Measurements from ENCODE around the gene INVS. TPM values are rescaled to one million over a fixed set of nuclear protein-coding genes. Genes with fewer than 3 reads are reported as not detected.

The INVS gene
- total and polyA plus RNA-seq, 2 donors: 5.0 to 11.7 TPM

DNA sequence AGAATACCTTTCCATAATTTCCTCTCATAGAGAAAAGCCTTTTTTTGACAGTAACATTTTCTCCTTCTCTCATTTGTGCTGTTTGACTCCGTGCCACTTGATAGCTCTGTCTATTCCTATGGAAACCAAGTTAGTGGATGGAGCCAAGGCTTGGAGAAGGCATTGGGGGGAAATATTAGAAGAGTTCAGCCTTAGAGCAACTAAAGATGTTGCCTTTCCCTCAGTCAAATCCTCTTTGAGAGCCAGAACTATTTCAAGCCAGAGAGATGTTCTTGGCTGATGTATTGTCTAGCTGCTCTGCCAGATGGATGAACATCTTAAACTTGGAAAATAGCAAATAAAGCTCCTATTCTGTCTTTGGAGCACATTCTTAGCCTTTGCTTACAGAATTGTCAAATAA lies 112.4 kb downstream of the INVS start:
- H3K4me1 ChIP-seq (ENCODE audit: control insufficient read depth in 2 of 2, insufficient read depth in 2 of 2, low read length in 2 of 2): peaks cover 0 to 3% of the 10 kb centered on the region in 2 donors
- 98% methylated on average over 1 of the region's 1 CpG for WGBS
- no peaks in the 10 kb centered on the region for H3K36me3 ChIP-seq (ENCODE audit: control insufficient read depth in 2 of 2, insufficient read depth in 2 of 2, low read length in 1 of 2)
- no peaks in the 10 kb centered on the region for H3K27me3 ChIP-seq (ENCODE audit: control insufficient read depth in 2 of 2, insufficient read depth in 1 of 2, low read length in 1 of 2)
- H3K9me3 ChIP-seq (ENCODE audit: control insufficient read depth in 2 of 2, insufficient read depth in 1 of 2, low read length in 1 of 2): no peaks in the 10 kb centered on the region
- no peak for DNase-seq (ENCODE audit: low read depth in 6 of 9, low spot score in 9 of 9)
- H3K4me3 ChIP-seq (ENCODE audit: low read length in 2 of 2): no peak overlapping the region
- H3K27ac ChIP-seq (ENCODE audit: low read depth in 1 of 2, low read length in 1 of 2): no peak overlapping the region

DNA sequence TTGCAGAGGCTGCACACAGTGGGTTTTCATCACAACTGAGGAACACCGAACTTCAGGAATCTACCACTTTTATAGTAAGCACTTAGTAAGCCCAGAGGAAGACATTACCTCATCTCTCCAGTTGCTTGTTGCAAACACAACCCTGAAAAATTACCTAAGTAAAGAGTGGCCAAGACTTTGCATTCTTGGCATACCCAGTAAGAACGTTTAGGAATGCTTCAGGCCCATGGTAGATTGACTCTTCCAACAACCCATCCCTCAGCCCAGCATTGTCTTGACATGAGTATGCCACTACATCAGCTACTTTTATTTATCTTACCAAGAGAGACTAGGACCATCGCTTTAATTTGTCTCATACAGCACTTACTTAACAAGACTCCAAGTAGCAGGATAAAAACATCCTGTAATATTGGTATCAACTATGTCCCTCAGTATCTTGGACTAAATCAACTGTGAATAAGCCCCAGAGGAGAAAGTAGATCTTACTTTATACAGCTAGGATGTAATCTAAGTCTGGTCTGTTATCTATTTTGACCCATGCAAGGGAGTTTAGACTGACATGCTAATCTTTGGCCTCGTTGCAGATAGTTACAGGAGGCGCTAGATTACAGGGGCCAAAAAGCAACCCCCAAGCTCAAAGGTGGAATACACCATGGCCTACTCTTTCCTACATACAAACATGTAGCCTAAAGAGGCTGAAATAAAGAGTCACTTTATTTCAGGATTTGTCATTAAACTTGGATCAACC lies 114.9 kb downstream of the INVS start:
- H3K4me1 ChIP-seq (ENCODE audit: control insufficient read depth in 2 of 2, insufficient read depth in 2 of 2, low read length in 2 of 2): peaks cover 0 to 3% of the 10 kb centered on the region in 2 donors
- WGBS: 95% methylated on average over 5 of the region's 5 CpGs
- H3K27me3 ChIP-seq (ENCODE audit: control insufficient read depth in 2 of 2, insufficient read depth in 1 of 2, low read length in 1 of 2): no peaks in the 10 kb centered on the region

DNA sequence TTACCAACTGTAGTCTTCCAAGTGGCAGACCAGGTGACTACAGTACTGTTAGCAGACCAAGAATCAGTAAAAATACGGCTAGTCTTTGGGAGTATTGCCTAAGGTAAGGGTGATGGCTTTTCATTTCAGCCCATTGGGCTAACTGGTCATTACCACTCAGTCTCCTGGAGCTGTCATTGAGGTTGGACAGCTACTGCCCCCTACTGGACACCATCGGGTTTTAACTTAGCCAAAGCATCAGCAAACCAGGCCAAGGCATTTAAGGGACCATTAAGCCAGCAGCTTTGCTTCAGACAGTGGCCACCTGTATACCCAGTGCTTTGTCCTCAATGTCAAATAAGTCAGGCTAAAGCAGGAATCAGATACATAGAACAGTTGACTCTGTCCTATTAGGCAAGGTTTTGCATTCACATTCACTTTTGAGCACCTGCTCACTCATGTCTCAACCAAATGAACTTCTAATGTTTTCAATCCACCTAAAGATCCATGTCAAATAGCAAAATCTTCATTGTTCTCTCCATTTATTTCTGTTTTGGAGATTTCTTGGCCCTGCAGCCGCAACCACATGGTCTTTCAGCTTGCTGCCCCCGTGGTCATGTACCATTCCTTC lies 117.2 kb downstream of the INVS start:
- Histone ChIP-seq H3K4me1 (ENCODE audit: control insufficient read depth in 2 of 2, insufficient read depth in 2 of 2, low read length in 2 of 2) (no peaks in the 10 kb centered on the region), H3K27ac (ENCODE audit: low read depth in 1 of 2, low read length in 1 of 2) (no peak overlapping the region), H3K9me3 (ENCODE audit: control insufficient read depth in 2 of 2, insufficient read depth in 1 of 2, low read length in 1 of 2) (no peaks in the 10 kb centered on the region), H3K36me3 (ENCODE audit: control insufficient read depth in 2 of 2, insufficient read depth in 2 of 2, low read length in 1 of 2) (no peaks in the 10 kb centered on the region), H3K27me3 (ENCODE audit: control insufficient read depth in 2 of 2, insufficient read depth in 1 of 2, low read length in 1 of 2) (no peaks in the 10 kb centered on the region), H3K4me3 (ENCODE audit: low read length in 2 of 2) (no peak overlapping the region)
- 79% methylated on average over 4 of the region's 4 CpGs for WGBS
- DNase-seq (ENCODE audit: low read depth in 6 of 9, low spot score in 9 of 9): peak in 7 of 9 donors; percentile 6 to 59 (median 38)

More for the DNA sequence above, 114.9 kb downstream of the INVS start:
- Histone ChIP-seq H3K4me3 (ENCODE audit: low read length in 2 of 2) (no peak overlapping the region), H3K36me3 (ENCODE audit: control insufficient read depth in 2 of 2, insufficient read depth in 2 of 2, low read length in 1 of 2) (no peaks in the 10 kb centered on the region), H3K27ac (ENCODE audit: low read depth in 1 of 2, low read length in 1 of 2) (no peak overlapping the region), H3K9me3 (ENCODE audit: control insufficient read depth in 2 of 2, insufficient read depth in 1 of 2, low read length in 1 of 2) (no peaks in the 10 kb centered on the region)
- DNase-seq (ENCODE audit: low read depth in 6 of 9, low spot score in 9 of 9): no peak

DNA sequence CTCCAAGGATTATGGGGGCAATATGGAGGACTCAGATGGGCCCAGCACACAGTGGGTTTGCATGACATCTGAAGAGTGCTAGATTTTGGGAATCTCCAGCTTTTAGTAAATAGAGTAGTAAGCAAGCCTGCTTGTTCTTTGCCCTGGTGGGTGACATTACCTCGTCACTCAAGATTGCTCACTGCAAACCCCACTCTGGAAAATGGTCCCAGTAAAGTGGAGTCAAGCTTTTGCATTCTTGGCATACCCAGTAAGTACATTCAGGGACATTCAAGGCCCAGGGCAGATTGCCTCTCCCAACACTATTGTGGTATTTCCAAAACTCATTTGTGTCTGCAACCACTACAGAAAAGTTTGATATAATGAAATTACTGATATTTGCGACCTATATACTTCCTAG lies 118.5 kb downstream of the INVS start:
- Histone ChIP-seq H3K36me3 (ENCODE audit: control insufficient read depth in 2 of 2, insufficient read depth in 2 of 2, low read length in 1 of 2) (no peaks in the 10 kb centered on the region), H3K4me3 (ENCODE audit: low read length in 2 of 2) (no peak overlapping the region), H3K27me3 (ENCODE audit: control insufficient read depth in 2 of 2, insufficient read depth in 1 of 2, low read length in 1 of 2) (no peaks in the 10 kb centered on the region), H3K9me3 (ENCODE audit: control insufficient read depth in 2 of 2, insufficient read depth in 1 of 2, low read length in 1 of 2) (no peaks in the 10 kb centered on the region), H3K27ac (ENCODE audit: low read depth in 1 of 2, low read length in 1 of 2) (no peak overlapping the region), H3K4me1 (ENCODE audit: control insufficient read depth in 2 of 2, insufficient read depth in 2 of 2, low read length in 2 of 2) (no peaks in the 10 kb centered on the region)
- no peak for DNase-seq (ENCODE audit: low read depth in 6 of 9, low spot score in 9 of 9)
- 97% methylated on average over 2 of the region's 2 CpGs for WGBS

DNA sequence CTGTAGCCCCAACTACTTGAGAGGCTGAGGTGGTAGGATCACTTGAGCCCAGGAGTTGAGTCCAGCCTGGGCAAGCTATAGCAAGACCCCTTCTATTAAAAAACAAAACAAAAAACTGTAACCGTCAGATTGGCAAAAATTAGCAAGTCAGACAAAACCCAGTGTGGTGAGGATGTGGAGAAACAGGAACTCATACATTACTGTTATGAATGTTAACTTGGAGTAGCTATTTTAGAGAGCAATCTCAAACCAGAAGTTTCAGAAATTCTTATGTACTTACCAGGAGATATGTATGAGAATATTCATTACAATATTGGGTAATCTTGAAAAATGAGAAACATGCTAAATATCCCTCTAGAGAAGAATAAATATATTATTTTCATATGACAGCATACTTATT lies 120.3 kb downstream of the INVS start:
- no peak for DNase-seq (ENCODE audit: low read depth in 6 of 9, low spot score in 9 of 9)
- Histone ChIP-seq H3K9me3 (ENCODE audit: control insufficient read depth in 2 of 2, insufficient read depth in 1 of 2, low read length in 1 of 2) (no peaks in the 10 kb centered on the region), H3K27me3 (ENCODE audit: control insufficient read depth in 2 of 2, insufficient read depth in 1 of 2, low read length in 1 of 2) (no peaks in the 10 kb centered on the region), H3K36me3 (ENCODE audit: control insufficient read depth in 2 of 2, insufficient read depth in 2 of 2, low read length in 1 of 2) (no peaks in the 10 kb centered on the region), H3K27ac (ENCODE audit: low read depth in 1 of 2, low read length in 1 of 2) (no peak overlapping the region), H3K4me1 (ENCODE audit: control insufficient read depth in 2 of 2, insufficient read depth in 2 of 2, low read length in 2 of 2) (no peaks in the 10 kb centered on the region), H3K4me3 (ENCODE audit: low read length in 2 of 2) (no peak overlapping the region)
- WGBS: 93% methylated on average over 1 of the region's 1 CpG

DNA sequence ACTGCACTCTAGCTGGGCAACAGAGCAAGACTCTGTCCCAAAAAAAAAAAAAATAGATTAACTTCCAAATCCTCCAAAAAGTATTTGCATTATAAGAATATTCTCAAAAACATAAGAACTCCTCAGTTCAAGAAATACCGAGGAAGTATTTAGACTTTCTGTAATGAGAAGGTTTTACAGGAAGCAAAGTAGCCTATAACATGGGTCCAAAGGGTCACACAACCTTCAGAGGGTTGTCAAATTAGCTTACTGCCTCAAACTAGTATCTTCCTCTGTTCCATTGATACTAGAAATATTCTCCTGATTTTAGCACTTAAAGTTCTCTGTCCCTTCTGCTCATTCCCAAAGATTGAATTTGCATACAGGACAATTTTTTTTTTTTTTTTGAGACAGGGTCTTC lies 121.9 kb downstream of the INVS start:
- Histone ChIP-seq H3K27ac (ENCODE audit: low read depth in 1 of 2, low read length in 1 of 2) (no peak overlapping the region), H3K27me3 (ENCODE audit: control insufficient read depth in 2 of 2, insufficient read depth in 1 of 2, low read length in 1 of 2) (no peaks in the 10 kb centered on the region), H3K9me3 (ENCODE audit: control insufficient read depth in 2 of 2, insufficient read depth in 1 of 2, low read length in 1 of 2) (no peaks in the 10 kb centered on the region), H3K4me1 (ENCODE audit: control insufficient read depth in 2 of 2, insufficient read depth in 2 of 2, low read length in 2 of 2) (no peaks in the 10 kb centered on the region), H3K4me3 (ENCODE audit: low read length in 2 of 2) (no peak overlapping the region), H3K36me3 (ENCODE audit: control insufficient read depth in 2 of 2, insufficient read depth in 2 of 2, low read length in 1 of 2) (peaks cover 0 to under 1% of the 10 kb centered on the region in 2 donors)
- DNase-seq (ENCODE audit: low read depth in 6 of 9, low spot score in 9 of 9): no peak
- WGBS: 99% methylated on average over 1 of the region's 1 CpG

DNA sequence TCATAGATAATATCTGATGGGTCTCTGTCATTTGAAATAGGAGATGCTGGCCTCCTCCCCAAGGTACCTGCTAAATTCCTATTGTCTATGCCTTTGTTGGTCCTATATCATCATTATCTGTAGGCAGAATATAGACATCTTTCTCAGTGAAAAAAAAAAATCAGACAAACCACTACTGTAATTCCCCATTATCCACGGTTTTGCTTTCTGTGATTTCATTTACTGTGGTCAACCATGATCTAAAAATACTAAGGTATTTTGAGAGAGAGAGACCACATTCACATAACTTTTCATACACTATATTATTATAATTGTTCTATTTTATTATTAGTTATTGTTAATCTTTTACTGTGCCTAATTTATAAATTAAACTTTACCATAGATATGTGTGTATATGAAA lies 122.5 kb downstream of the INVS start:
- no peak for DNase-seq (ENCODE audit: low read depth in 6 of 9, low spot score in 9 of 9)
- no peak overlapping the region for H3K27ac ChIP-seq (ENCODE audit: low read depth in 1 of 2, low read length in 1 of 2)
- H3K9me3 ChIP-seq (ENCODE audit: control insufficient read depth in 2 of 2, insufficient read depth in 1 of 2, low read length in 1 of 2): no peaks in the 10 kb centered on the region
- WGBS: 81% methylated on average over 1 of the region's 1 CpG
- H3K27me3 ChIP-seq (ENCODE audit: control insufficient read depth in 2 of 2, insufficient read depth in 1 of 2, low read length in 1 of 2): no peaks in the 10 kb centered on the region
- H3K4me3 ChIP-seq (ENCODE audit: low read length in 2 of 2): no peak overlapping the region
- no peaks in the 10 kb centered on the region for H3K4me1 ChIP-seq (ENCODE audit: control insufficient read depth in 2 of 2, insufficient read depth in 2 of 2, low read length in 2 of 2)
- peaks cover 0 to 3% of the 10 kb centered on the region in 2 donors for H3K36me3 ChIP-seq (ENCODE audit: control insufficient read depth in 2 of 2, insufficient read depth in 2 of 2, low read length in 1 of 2)

DNA sequence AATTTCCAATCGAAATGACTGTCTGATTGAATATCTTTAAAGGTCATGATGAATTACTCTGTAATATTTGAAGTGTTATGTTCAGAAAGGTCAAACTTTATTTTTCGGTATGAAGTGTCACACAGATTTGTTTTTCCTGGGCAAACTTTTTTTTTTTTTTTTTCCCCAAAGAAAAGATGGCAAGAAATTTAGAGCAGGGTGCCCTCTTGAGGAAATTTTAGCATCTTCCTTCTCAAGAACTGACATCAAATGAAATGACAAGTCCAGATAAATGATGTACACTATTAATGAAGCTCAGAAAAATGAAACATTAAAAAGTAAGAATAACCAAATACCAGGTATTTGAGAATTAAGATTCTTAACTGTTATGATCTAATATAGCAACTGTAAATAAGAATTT lies 123.6 kb downstream of the INVS start:
- Histone ChIP-seq H3K9me3 (ENCODE audit: control insufficient read depth in 2 of 2, insufficient read depth in 1 of 2, low read length in 1 of 2) (no peaks in the 10 kb centered on the region), H3K4me1 (ENCODE audit: control insufficient read depth in 2 of 2, insufficient read depth in 2 of 2, low read length in 2 of 2) (no peaks in the 10 kb centered on the region), H3K36me3 (ENCODE audit: control insufficient read depth in 2 of 2, insufficient read depth in 2 of 2, low read length in 1 of 2) (peaks cover 0 to 3% of the 10 kb centered on the region in 2 donors), H3K27me3 (ENCODE audit: control insufficient read depth in 2 of 2, insufficient read depth in 1 of 2, low read length in 1 of 2) (no peaks in the 10 kb centered on the region), H3K4me3 (ENCODE audit: low read length in 2 of 2) (no peak overlapping the region), H3K27ac (ENCODE audit: low read depth in 1 of 2, low read length in 1 of 2) (no peak overlapping the region)
- no peak for DNase-seq (ENCODE audit: low read depth in 6 of 9, low spot score in 9 of 9)
- WGBS: 39% methylated on average over 2 of the region's 2 CpGs

DNA sequence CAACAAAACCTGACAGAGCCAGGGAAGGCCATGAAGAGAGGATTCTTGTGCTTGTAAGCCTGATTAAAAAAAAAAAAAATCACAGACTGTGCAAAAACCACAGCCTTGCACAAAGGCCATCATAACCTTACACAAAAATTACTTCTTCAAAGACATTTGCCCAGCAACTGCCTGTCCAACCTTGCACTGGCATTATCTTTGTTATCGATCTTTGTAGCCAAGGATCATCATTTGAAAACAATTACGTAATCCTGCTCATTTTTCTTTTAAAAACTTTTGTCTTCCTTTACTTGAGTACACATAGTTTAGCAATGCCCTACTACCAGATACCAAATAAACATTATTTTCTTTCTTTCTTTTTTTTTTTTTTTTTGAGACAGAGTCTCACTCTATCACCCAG lies 128.6 kb downstream of the INVS start:
- 95% methylated on average over 2 of the region's 2 CpGs for WGBS
- DNase-seq (ENCODE audit: low read depth in 6 of 9, low spot score in 9 of 9): no peak
- no peak overlapping the region for H3K27ac ChIP-seq (ENCODE audit: low read depth in 1 of 2, low read length in 1 of 2)

More for the DNA sequence above, 128.6 kb downstream of the INVS start:
- Histone ChIP-seq H3K27me3 (ENCODE audit: control insufficient read depth in 2 of 2, insufficient read depth in 1 of 2, low read length in 1 of 2) (no peaks in the 10 kb centered on the region), H3K9me3 (ENCODE audit: control insufficient read depth in 2 of 2, insufficient read depth in 1 of 2, low read length in 1 of 2) (no peaks in the 10 kb centered on the region), H3K4me3 (ENCODE audit: low read length in 2 of 2) (no peak overlapping the region), H3K4me1 (ENCODE audit: control insufficient read depth in 2 of 2, insufficient read depth in 2 of 2, low read length in 2 of 2) (no peaks in the 10 kb centered on the region), H3K36me3 (ENCODE audit: control insufficient read depth in 2 of 2, insufficient read depth in 2 of 2, low read length in 1 of 2) (peaks cover 3 to 8% of the 10 kb centered on the region in 2 donors)
